HL-60/S4 treated with retinoic acid at 250 ng/mL for 4 days and 3 days (cell line): ENCODE data around the gene EZR.
"Not testable (repeated sequence)": the region's sequence is repeated elsewhere in the genome, so short reads cannot be mapped to it uniquely, and the experiment has no call there.

Source experiments
- in situ Hi-C: fragments of 300-500 bp; cut with MboI; formaldehyde crosslinking; loops from 2 replicates; pipeline ENCODE4 v1.7.0; 2022; ENCODE audit warnings: low sequenced_read_pairs

EZR gene

GRCh38 chr6:158799051-158799792 lies 19.9 kb downstream of the EZR start:
- in situ Hi-C loops: no loop called here

GRCh38 chr6:158798311-158798710 lies 20.9 kb downstream of the EZR start:
- in situ Hi-C loops: no loop called here

GRCh38 chr6:158797331-158798310 lies 21.5 kb downstream of the EZR start:
- in situ Hi-C loops: no loop called here

GRCh38 chr6:158796353-158796752 lies 22.8 kb downstream of the EZR start:
- in situ Hi-C loops: no loop called here

GRCh38 chr6:158795516-158795915 lies 23.7 kb downstream of the EZR start:
- in situ Hi-C loops: no loop called here

GRCh38 chr6:158793432-158793831 lies 25.7 kb downstream of the EZR start:
- in situ Hi-C loops: no loop called here

- in situ Hi-C loops: not testable (repeated sequence)
Observed at GRCh38 chr6:158792505-158792904, 26.7 kb downstream of the EZR start.

GRCh38 chr6:158791274-158791855 lies 27.8 kb downstream of the EZR start:
- in situ Hi-C loops: no loop called here

GRCh38 chr6:158789115-158789917 lies 29.9 kb downstream of the EZR start:
- in situ Hi-C loops: no loop called here

- in situ Hi-C loops: no loop called here
Observed at GRCh38 chr6:158787395-158787794, 31.8 kb downstream of the EZR start.

- in situ Hi-C loops: no loop called here
Observed at GRCh38 chr6:158786645-158787304, 32.4 kb downstream of the EZR start.

- in situ Hi-C loops: no loop called here
Observed at GRCh38 chr6:158785036-158785435, 34.1 kb downstream of the EZR start.

GRCh38 chr6:158784505-158784904 lies 34.7 kb downstream of the EZR start:
- in situ Hi-C loops: no loop called here

- in situ Hi-C loops: no loop called here
Observed at GRCh38 chr6:158783851-158784250, 35.3 kb downstream of the EZR start.

- in situ Hi-C loops: no loop called here
Observed at GRCh38 chr6:158783167-158783450, 36.1 kb downstream of the EZR start.

GRCh38 chr6:158782432-158783166 lies 36.6 kb downstream of the EZR start:
- in situ Hi-C loops: no loop called here

- in situ Hi-C loops: no loop called here
Observed at GRCh38 chr6:158781692-158782373, 37.3 kb downstream of the EZR start.

GRCh38 chr6:158780988-158781691 lies 38.0 kb downstream of the EZR start:
- in situ Hi-C loops: no loop called here
